Panc1 (cell line): ENCODE data around the gene NEK4. TPM values are rescaled to one million over a fixed set of nuclear protein-coding genes. Genes with fewer than 3 reads are reported as not detected.

Experiments
- ATAC-seq: fragments of 200-7000 bp; cut with Tn5 transposase; 2 replicates; pipeline ENCODE4 v1.9.1; 2020; ENCODE audit warnings: mild to moderate bottlenecking, moderate library complexity
- BruUV-seq: library from RNA; stranded (reverse); fragments of 400-500 nt; replicated peaks from 2 replicates; lab custom pipeline; 2021; lab: Mats Ljungman, UMichigan
- CTCF ChIA-PET: fragments of 300-600 bp; sonication (Branson Sonifier 250); formaldehyde crosslinking; loops from one replicate; lab custom pipeline; 2022; ENCODE audit warnings: antibody characterized with exemption; lab: Charles Lee
- POLR2A ChIA-PET: fragments of 300-600 bp; sonication (Branson Sonifier 250); formaldehyde crosslinking; loops from one replicate; lab custom pipeline; 2022; ENCODE audit warnings: antibody characterized with exemption; lab: Charles Lee
- DNase-seq: peaks from one replicate; pipeline ENCODE4 v3.0.0-alpha.2; 2010; ENCODE audit warnings: low read depth, low spot score
- H3K27ac ChIP-seq: 2 replicates; pipeline ENCODE4 v1.5.1; 2011; ENCODE audit warnings: mild to moderate bottlenecking, low read length, inconsistent platforms
- H3K27me3 ChIP-seq: fragments of 200-500 bp; sonication (Bioruptor generic); 2 replicates; pipeline ENCODE4 v1.6.0; 2014; ENCODE audit warnings: low read length, inconsistent platforms; ENCODE audit not compliant: control insufficient read depth, insufficient read depth
- H3K36me3 ChIP-seq: fragments of 200-500 bp; sonication (Bioruptor generic); 2 replicates; pipeline ENCODE4 v1.5.1; 2014; ENCODE audit warnings: inconsistent platforms, mild to moderate bottlenecking, low read length, moderate library complexity; ENCODE audit not compliant: control insufficient read depth, insufficient read depth
- H3K4me1 ChIP-seq: 2 replicates; pipeline ENCODE4 v1.5.1; 2011; ENCODE audit warnings: inconsistent platforms, mild to moderate bottlenecking, low read length, moderate library complexity; ENCODE audit not compliant: control insufficient read depth, insufficient read depth
- H3K4me3 ChIP-seq, 2 experiments: 2 replicates each; pipeline ENCODE4 v1.5.1; 2011 to 2012; ENCODE audit warnings: low read depth in 2 of 2, low read length in 2 of 2, mild to moderate bottlenecking in 2 of 2, inconsistent platforms in 1 of 2, moderate library complexity in 1 of 2
- H3K9me3 ChIP-seq: fragments of 200-500 bp; sonication (Bioruptor generic); 2 replicates; pipeline ENCODE4 v1.5.1; 2014; ENCODE audit warnings: low read depth, mild to moderate bottlenecking, inconsistent platforms, low read length, moderate library complexity; ENCODE audit not compliant: control insufficient read depth, insufficient read depth
- CTCF ChIP-seq: fragments of 450-650 bp; IDR thresholded peaks from 2 replicates; pipeline ENCODE4 v1.5.1; 2017; ENCODE audit warnings: mild to moderate bottlenecking
- POLR2AphosphoS5 ChIP-seq: IDR thresholded peaks from 2 replicates; pipeline ENCODE4 v1.6.1; 2012; ENCODE audit warnings: mild to moderate bottlenecking, low read depth, low read length, moderate library complexity
- REST ChIP-seq, 2 experiments: IDR thresholded peaks; 2 replicates each; pipeline ENCODE4 v1.6.1; 2011 to 2012; ENCODE audit warnings: low read depth in 2 of 2, control low read depth in 1 of 2, low read length in 1 of 2, mild to moderate bottlenecking in 1 of 2, moderate library complexity in 1 of 2; ENCODE audit not compliant: insufficient read depth in 1 of 2
- SIN3A ChIP-seq: IDR thresholded peaks from 2 replicates; pipeline ENCODE4 v1.6.1; 2012; ENCODE audit warnings: low read depth, mild to moderate bottlenecking, low read length, moderate library complexity, borderline replicate concordance; ENCODE audit not compliant: insufficient read depth
- TCF7L2 ChIP-seq: IDR thresholded peaks from 2 replicates; pipeline ENCODE4 v1.6.1; 2011; ENCODE audit warnings: mild to moderate bottlenecking, low read depth, low read length, inconsistent platforms
- in situ Hi-C: cut with HindIII; loops from 2 replicates; pipeline ENCODE4 v1.10.0; 2016; ENCODE audit warnings: low sequenced_read_pairs, low pct_unique_long_range_greater_than_20kb
- intact Hi-C: fragments of 100-400 bp; cut with micrococcal nuclease; formaldehyde crosslinking; loops from one replicate; pipeline ENCODE4 v1.10.0; 2022; ENCODE audit not compliant: unreplicated experiment
- total RNA-seq: library from RNA; stranded (reverse); gene quantifications from one replicate; pipeline ENCODE4 v1.2.1, GENCODE V29; 2021; ENCODE audit not compliant: unreplicated experiment

The NEK4 gene
- total RNA-seq, 1 experiment from 2014 or later: 22.9 TPM

GRCh38 chr3:52791928-52792327, 21.2 kb upstream of the NEK4 start:
- intact Hi-C loops (no loop called here), in situ Hi-C loops (no loop called here)
- DNase-seq: no peak
- BruUV-seq: no TSS peak
- H3K36me3 ChIP-seq: no peaks in the 10 kb centered on the region
- no peaks in the 10 kb centered on the region for H3K9me3 ChIP-seq
- ATAC-seq: no peak
- no peak overlapping the region for H3K27ac ChIP-seq
- TF ChIP-seq SIN3A (no peak), POLR2AphosphoS5 (no peak), REST (IDR thresholded peaks at IDR 0.05; ENCODE audit: insufficient read depth in 1 of 2, low read depth in 2 of 2, low read length in 1 of 2) (no peak), CTCF (no peak), TCF7L2 (no peak)
- H3K4me3 ChIP-seq: no peak overlapping the region
- H3K4me1 ChIP-seq: no peaks in the 10 kb centered on the region
- CTCF ChIA-PET: interaction anchor here (1.3 kb wide), 1 partner anchor 29 kb away, joined by 7 read pairs; no protein-coding TSS in a partner anchor
- H3K27me3 ChIP-seq: no peaks in the 10 kb centered on the region
- POLR2A ChIA-PET: no interaction called here

- intact Hi-C loops: no loop called here
Observed at GRCh38 chr3:52791366-52791765, 20.6 kb upstream of the NEK4 start.

More at GRCh38 chr3:52791366-52791765, 20.6 kb upstream of the NEK4 start:
- H3K4me1 ChIP-seq: no peaks in the 10 kb centered on the region
- TF ChIP-seq REST (IDR thresholded peaks at IDR 0.05; ENCODE audit: insufficient read depth in 1 of 2, low read depth in 2 of 2, low read length in 1 of 2) (no peak), SIN3A (no peak), TCF7L2 (no peak), CTCF (no peak)
- no peaks in the 10 kb centered on the region for H3K9me3 ChIP-seq
- H3K27me3 ChIP-seq: no peaks in the 10 kb centered on the region
- in situ Hi-C loops: no loop called here
- DNase-seq (no peak), ATAC-seq (no peak)
- POLR2A ChIA-PET: no interaction called here
- H3K36me3 ChIP-seq: no peaks in the 10 kb centered on the region
- no TSS peak for BruUV-seq
- CTCF ChIA-PET: no interaction called here
- no peak overlapping the region for H3K27ac ChIP-seq
- H3K4me3 ChIP-seq: no peak overlapping the region
